Measurements from ENCODE around the gene H2BK1.

The H2BK1 gene

GRCh38 chr7:151178236-151178635, 32.1 kb downstream of the H2BK1 start:
- no peak for DNase-seq (ENCODE audit: low read depth)
- no peak for TF ChIP-seq CTCF (conservative IDR thresholded peaks at IDR 0.05; ENCODE audit: low read depth, low read length)

GRCh38 chr7:151177310-151177709, 33.0 kb downstream of the H2BK1 start:
- no peak for TF ChIP-seq CTCF (conservative IDR thresholded peaks at IDR 0.05; ENCODE audit: low read depth, low read length)
- no peak overlapping the region for H3K4me3 ChIP-seq (ENCODE audit: low read depth, low read length)
- DNase-seq (ENCODE audit: low read depth) = no peak

More at GRCh38 chr7:151178236-151178635, 32.1 kb downstream of the H2BK1 start:
- H3K4me3 ChIP-seq (ENCODE audit: low read depth, low read length) = no peak overlapping the region

GRCh38 chr7:151176401-151176800, 33.9 kb downstream of the H2BK1 start:
- no peak for TF ChIP-seq CTCF (conservative IDR thresholded peaks at IDR 0.05; ENCODE audit: low read depth, low read length)
- no peak for DNase-seq (ENCODE audit: low read depth)
- H3K4me3 ChIP-seq (ENCODE audit: low read depth, low read length) = no peak overlapping the region

GRCh38 chr7:151175793-151176311, 34.4 kb downstream of the H2BK1 start:
- H3K4me3 ChIP-seq (ENCODE audit: low read depth, low read length) = no peak overlapping the region
- no peak for DNase-seq (ENCODE audit: low read depth)
- TF ChIP-seq CTCF (conservative IDR thresholded peaks at IDR 0.05; ENCODE audit: low read depth, low read length) = no peak

GRCh38 chr7:151175047-151175792, 35.1 kb downstream of the H2BK1 start:
- H3K4me3 ChIP-seq (ENCODE audit: low read depth, low read length) = no peak overlapping the region
- TF ChIP-seq CTCF (conservative IDR thresholded peaks at IDR 0.05; ENCODE audit: low read depth, low read length) = no peak
- no peak for DNase-seq (ENCODE audit: low read depth)

GRCh38 chr7:151174246-151175046, 35.8 kb downstream of the H2BK1 start:
- no peak for TF ChIP-seq CTCF (conservative IDR thresholded peaks at IDR 0.05; ENCODE audit: low read depth, low read length)
- H3K4me3 ChIP-seq (ENCODE audit: low read depth, low read length) = no peak overlapping the region
- DNase-seq (ENCODE audit: low read depth) = peak; percentile 57
